ENCODE results near the gene SLC9A9.

- TF ChIP-seq POLR2AphosphoS5 (IDR thresholded peaks at IDR 0.05): no peak
- TF ChIP-seq, protein P1, sequence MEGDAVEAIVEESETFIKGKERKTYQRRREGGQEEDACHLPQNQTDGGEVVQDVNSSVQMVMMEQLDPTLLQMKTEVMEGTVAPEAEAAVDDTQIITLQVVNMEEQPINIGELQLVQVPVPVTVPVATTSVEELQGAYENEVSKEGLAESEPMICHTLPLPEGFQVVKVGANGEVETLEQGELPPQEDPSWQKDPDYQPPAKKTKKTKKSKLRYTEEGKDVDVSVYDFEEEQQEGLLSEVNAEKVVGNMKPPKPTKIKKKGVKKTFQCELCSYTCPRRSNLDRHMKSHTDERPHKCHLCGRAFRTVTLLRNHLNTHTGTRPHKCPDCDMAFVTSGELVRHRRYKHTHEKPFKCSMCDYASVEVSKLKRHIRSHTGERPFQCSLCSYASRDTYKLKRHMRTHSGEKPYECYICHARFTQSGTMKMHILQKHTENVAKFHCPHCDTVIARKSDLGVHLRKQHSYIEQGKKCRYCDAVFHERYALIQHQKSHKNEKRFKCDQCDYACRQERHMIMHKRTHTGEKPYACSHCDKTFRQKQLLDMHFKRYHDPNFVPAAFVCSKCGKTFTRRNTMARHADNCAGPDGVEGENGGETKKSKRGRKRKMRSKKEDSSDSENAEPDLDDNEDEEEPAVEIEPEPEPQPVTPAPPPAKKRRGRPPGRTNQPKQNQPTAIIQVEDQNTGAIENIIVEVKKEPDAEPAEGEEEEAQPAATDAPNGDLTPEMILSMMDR (IDR thresholded peaks at IDR 0.05): no peak
- TF ChIP-seq POLR2A (IDR thresholded peaks at IDR 0.05): no peak
- TF ChIP-seq EP300 (IDR thresholded peaks at IDR 0.05; ENCODE audit: low read depth): no peak
Observed at GRCh38 chr3:143832433-143832832, 15.8 kb downstream of the SLC9A9 start.

All from transverse colon (tissue), 4 donors.